GM11168 (cell line): ENCODE measurements around the gene TPR.

Source experiments
- in situ Hi-C: fragments of 300-500 bp; cut with MboI; formaldehyde crosslinking; loops from one replicate; pipeline ENCODE4 v1.12.0; 2022; ENCODE audit warnings: low sequenced_read_pairs; ENCODE audit not compliant: unreplicated experiment

TPR gene

GRCh38 chr1:186337554-186337953 is 37.5 kb downstream of the TPR start:
- in situ Hi-C loops = no loop called here

DNA sequence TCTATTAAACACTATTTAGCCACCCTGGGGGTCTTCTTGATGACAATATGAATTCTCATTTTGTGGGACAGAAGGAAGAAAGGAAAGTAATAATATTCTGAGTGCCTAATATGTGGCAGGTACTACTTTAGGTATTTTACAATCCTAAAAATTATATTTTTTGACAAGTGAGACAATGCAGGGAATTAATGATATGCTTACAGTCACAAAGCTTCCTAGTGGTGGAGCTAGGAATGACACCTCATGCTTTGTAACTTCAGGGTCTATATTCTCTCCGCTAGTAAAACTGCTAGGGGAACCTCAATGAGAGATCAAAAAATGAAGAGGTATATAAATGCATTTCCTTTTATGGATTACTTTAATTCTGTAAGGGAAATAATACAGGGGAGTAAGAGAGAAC is 44.3 kb downstream of the TPR start:
- in situ Hi-C loops = no loop called here

GRCh38 chr1:186327331-186327730 is 47.7 kb downstream of the TPR start:
- in situ Hi-C loops = no loop called here

DNA sequence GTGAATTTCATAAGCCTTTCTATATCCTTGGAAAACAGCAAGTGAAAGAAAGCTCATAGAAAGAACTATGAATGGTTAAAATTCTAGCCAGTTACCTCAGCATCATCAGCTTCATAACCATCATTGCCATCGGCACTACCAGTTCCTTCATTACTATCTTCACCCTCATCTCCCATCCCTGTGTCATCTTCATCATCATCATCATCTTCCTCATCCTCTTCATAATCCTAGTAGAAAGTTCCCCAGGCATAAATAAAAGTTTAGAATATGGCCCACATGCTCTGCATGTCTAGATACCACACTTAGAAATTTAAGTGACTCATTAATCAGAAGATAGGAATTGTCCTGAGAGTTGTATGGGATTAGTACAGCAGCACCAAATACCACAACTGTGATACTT is 49.0 kb downstream of the TPR start:
- in situ Hi-C loops = no loop called here

- in situ Hi-C loops = no loop called here
Observed at GRCh38 chr1:186325239-186325638, 49.8 kb downstream of the TPR start.

DNA sequence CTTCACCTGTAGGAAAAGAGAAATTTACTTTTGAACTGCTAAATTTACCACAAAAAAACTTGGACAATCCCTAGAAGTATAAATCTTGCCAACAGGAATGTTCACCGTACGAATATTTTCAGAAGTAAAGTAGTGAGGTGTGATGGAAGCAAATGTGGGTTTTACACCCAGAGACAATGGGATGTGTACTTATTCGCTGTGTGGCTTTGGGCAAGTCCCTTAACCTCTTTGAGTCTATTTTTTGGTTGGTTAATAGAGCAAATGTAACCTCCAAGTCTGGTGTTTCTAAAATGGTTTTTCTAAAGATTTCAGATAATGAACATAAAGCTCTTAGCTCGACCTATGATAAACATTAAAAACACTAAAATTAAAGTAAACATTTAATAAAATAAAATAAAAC is 51.2 kb downstream of the TPR start:
- in situ Hi-C loops = no loop called here

DNA sequence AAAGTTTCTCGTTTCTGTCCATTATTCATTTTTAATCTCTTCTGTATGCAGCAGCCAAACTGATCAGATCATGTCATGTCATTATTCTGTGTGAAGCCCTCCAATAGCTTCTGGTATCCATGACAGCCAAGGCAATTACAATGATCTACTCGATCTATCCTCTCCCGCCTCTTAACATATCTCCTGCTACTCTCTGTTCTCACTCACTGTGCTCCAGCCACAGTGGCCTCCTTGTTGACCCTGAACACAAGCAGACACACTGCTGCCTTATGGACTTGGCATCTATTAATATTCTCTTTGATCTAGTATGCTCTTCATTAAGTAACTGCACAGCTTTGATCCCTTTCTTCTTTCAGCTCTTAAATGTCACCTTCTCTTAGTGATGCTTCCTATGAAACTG is 59.5 kb downstream of the TPR start:
- in situ Hi-C loops = no loop called here

- in situ Hi-C loops = no loop called here
Observed at GRCh38 chr1:186311375-186312051, 63.5 kb downstream of the TPR start.

- in situ Hi-C loops = no loop called here
Observed at GRCh38 chr1:186310307-186310706, 64.7 kb downstream of the TPR start.

DNA sequence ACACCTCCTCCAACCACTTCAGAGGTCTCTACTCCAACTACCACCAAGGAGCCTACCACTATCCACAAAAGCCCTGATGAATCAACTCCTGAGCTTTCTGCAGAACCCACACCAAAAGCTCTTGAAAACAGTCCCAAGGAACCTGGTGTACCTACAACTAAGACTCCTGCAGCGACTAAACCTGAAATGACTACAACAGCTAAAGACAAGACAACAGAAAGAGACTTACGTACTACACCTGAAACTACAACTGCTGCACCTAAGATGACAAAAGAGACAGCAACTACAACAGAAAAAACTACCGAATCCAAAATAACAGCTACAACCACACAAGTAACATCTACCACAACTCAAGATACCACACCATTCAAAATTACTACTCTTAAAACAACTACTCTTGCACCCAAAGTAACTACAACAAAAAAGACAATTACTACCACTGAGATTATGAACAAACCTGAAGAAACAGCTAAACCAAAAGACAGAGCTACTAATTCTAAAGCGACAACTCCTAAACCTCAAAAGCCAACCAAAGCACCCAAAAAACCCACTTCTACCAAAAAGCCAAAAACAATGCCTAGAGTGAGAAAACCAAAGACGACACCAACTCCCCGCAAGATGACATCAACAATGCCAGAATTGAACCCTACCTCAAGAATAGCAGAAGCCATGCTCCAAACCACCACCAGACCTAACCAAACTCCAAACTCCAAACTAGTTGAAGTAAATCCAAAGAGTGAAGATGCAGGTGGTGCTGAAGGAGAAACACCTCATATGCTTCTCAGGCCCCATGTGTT is 66.6 kb downstream of the TPR start:
- in situ Hi-C loops = no loop called here

GRCh38 chr1:186307445-186307844 is 67.6 kb downstream of the TPR start:
- in situ Hi-C loops = no loop called here

- in situ Hi-C loops = no loop called here
Observed at GRCh38 chr1:186306533-186306932, 68.5 kb downstream of the TPR start.

GRCh38 chr1:186304982-186305949 is 69.8 kb downstream of the TPR start:
- in situ Hi-C loops = no loop called here

- in situ Hi-C loops = no loop called here
Observed at GRCh38 chr1:186303911-186304310, 71.1 kb downstream of the TPR start.

GRCh38 chr1:186302381-186302920 is 72.6 kb downstream of the TPR start:
- in situ Hi-C loops = no loop called here

DNA sequence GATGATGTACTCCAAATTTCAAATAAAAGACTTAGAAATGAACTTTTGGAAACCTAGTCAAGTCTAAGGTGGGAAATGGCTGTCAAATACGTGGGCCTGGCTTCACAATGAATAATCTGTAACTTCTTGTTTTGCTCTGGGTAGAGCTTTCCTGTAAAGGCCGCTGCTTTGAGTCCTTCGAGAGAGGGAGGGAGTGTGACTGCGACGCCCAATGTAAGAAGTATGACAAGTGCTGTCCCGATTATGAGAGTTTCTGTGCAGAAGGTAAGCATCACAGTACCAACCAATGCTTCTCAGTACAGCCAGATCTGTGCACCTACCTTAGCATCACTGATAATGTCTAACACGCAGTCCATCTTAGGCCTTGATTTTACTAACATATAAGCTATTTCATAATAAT is 73.6 kb downstream of the TPR start:
- in situ Hi-C loops = no loop called here

DNA sequence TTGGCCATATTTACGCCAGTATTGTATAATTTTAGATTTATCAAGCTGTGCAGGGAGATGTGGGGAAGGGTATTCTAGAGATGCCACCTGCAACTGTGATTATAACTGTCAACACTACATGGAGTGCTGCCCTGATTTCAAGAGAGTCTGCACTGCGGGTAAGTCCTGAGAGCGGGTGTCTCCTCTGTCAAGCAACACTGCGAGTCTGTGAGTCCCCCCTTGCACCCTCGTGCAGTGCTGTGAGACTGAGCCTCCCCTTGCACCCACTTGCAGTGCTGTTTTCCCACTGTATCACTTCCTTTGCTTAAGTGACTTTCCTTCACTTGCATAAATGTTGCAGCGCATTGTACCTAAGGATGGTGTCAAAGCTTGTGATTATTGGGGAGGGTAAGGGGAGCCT is 75.0 kb downstream of the TPR start:
- in situ Hi-C loops = no loop called here

DNA sequence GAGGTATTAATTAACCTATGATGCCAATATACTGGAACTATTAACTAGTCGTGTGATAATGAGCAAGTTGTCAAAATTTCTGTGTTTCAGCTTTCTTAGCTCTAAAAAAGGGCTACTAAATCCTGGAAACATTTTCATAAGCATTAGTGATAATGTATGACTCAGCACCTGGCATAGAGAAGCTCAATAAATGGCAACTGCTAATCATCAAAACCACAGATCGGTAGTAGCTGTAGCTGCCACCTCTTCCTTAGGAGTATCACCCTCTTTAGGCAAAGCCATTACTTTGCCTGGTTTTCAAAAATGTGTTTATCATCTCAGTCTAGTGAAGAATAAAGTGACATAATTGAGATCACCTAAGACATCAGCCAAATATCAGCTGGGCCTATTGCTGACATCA is 75.5 kb downstream of the TPR start:
- in situ Hi-C loops = no loop called here

DNA sequence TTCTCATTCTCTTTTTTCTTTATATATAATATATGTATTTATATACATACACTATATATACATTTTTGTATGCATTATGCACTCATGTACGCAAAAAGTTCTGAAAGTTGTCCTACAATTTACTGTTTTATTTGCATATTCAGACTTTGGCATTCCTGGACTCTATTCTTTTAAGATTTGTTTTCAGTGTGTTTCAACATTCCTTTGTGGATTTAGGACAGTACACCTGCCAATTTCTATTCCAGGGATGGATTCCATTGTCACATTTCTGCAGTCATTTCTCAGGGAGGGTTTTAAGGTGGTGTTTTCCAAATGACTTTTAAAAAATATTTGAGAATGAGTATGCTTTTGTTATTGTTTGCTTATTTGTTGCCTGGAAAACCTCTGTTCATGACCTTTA is 76.2 kb downstream of the TPR start:
- in situ Hi-C loops = no loop called here

- in situ Hi-C loops = no loop called here
Observed at GRCh38 chr1:186297439-186298045, 77.5 kb downstream of the TPR start.
